Tibial nerve (tissue), 4 donors: Measurements from ENCODE around the gene DBNDD1. TPM values are rescaled to one million over a fixed set of nuclear protein-coding genes. Genes with fewer than 3 reads are reported as not detected.

Experiments used
- DNase-seq, 2 donors: peaks; one replicate each; pipeline ENCODE4 v3.0.0-alpha.2; 2019; ENCODE audit warnings: low spot score in 2 of 2
- H3K27ac ChIP-seq, 4 donors: fragments of 200-600 bp; sonication (generic) in 3 of 4; one replicate each; pipeline ENCODE4 v1.5.1; 2017 to 2019; ENCODE audit warnings: mild to moderate bottlenecking in 1 of 4
- H3K27me3 ChIP-seq, 2 donors: fragments of 200-600 bp; sonication (generic) in 1 of 2; one replicate each; pipeline versions ENCODE4 v1.5.1 to v1.6.0; 2017 to 2019
- H3K36me3 ChIP-seq, 3 donors: fragments of 200-600 bp; sonication (generic); one replicate each; pipeline ENCODE4 v1.5.1; 2018 to 2019
- H3K4me1 ChIP-seq, 4 donors: fragments of 200-600 bp; sonication (generic) in 3 of 4; one replicate each; pipeline ENCODE4 v1.5.1; 2017 to 2019
- H3K4me3 ChIP-seq, 4 donors: fragments of 200-600 bp; sonication (generic) in 3 of 4; one replicate each; pipeline ENCODE4 v1.5.1; 2017 to 2019; ENCODE audit warnings: mild to moderate bottlenecking in 1 of 4, moderate library complexity in 1 of 4
- H3K9me3 ChIP-seq, 4 donors: fragments of 200-600 bp; sonication (generic) in 3 of 4; one replicate each; pipeline ENCODE4 v1.5.1; 2017 to 2019
- EP300 ChIP-seq, 2 donors: sonication (generic); formaldehyde crosslinking; IDR thresholded peaks; one replicate each; pipeline ENCODE4 v1.6.1; 2017; ENCODE audit warnings: antibody characterized with exemption in 2 of 2, mild to moderate bottlenecking in 1 of 2
- POLR2A ChIP-seq, 2 donors: fragments of 450-650 bp; IDR thresholded peaks; one replicate each; pipeline ENCODE4 v1.6.1; 2017; ENCODE audit warnings: antibody characterized with exemption in 2 of 2, mild to moderate bottlenecking in 2 of 2, moderate library complexity in 2 of 2
- WGBS, 2 donors: methylation state at CpG; one replicate each; pipeline ENCODE4 v1.1.5; 2018; 5-methylcytosine and 5-hydroxymethylcytosine counted together
- total RNA-seq, 4 donors: library from RNA; depleted of rRNA; stranded (reverse); fragments of >200 nt; gene quantifications; one replicate each; pipeline ENCODE4 v1.1.0, GENCODE V29; 2016
- TF ChIP-seq, protein P1 (sequence below), 5 experiments: fragments of 200-600 bp in 3 of 5; fragments of 450-650 bp in 2 of 5; sonication (generic) in 3 of 5; IDR thresholded peaks; one replicate each; pipeline ENCODE4 v1.5.1; 2016 to 2019; ENCODE audit warnings: antibody characterized with exemption in 5 of 5, mild to moderate bottlenecking in 3 of 5, moderate library complexity in 2 of 5

Gene DBNDD1
- total RNA-seq, 4 donors from 2014 or later = 0.42 to 2.6 (median 1.3) TPM

GRCh38 chr16:90005956-90006663 is 13.1 kb downstream of the DBNDD1 start:
- Histone ChIP-seq H3K27ac (no peak overlapping the region), H3K9me3 (no peaks in the 10 kb centered on the region), H3K4me3 (no peak overlapping the region), H3K27me3 (no peaks in the 10 kb centered on the region), H3K36me3 (peaks cover 0 to 11% (median 0%) of the 10 kb centered on the region in 3 donors), H3K4me1 (peaks cover 0 to 8% (median 0%) of the 10 kb centered on the region in 4 donors)
- 87 to 96% methylated on average over 13 to 28 of the region's 37 CpGs for WGBS, 2 donors
- DNase-seq = no peak
- TF ChIP-seq, protein P1, sequence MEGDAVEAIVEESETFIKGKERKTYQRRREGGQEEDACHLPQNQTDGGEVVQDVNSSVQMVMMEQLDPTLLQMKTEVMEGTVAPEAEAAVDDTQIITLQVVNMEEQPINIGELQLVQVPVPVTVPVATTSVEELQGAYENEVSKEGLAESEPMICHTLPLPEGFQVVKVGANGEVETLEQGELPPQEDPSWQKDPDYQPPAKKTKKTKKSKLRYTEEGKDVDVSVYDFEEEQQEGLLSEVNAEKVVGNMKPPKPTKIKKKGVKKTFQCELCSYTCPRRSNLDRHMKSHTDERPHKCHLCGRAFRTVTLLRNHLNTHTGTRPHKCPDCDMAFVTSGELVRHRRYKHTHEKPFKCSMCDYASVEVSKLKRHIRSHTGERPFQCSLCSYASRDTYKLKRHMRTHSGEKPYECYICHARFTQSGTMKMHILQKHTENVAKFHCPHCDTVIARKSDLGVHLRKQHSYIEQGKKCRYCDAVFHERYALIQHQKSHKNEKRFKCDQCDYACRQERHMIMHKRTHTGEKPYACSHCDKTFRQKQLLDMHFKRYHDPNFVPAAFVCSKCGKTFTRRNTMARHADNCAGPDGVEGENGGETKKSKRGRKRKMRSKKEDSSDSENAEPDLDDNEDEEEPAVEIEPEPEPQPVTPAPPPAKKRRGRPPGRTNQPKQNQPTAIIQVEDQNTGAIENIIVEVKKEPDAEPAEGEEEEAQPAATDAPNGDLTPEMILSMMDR (IDR thresholded peaks at IDR 0.05) = no peak
- TF ChIP-seq POLR2A (IDR thresholded peaks at IDR 0.05) = no peak

- Histone ChIP-seq H3K27ac (no peak overlapping the region), H3K36me3 (peaks cover 0 to 26% (median 0%) of the 10 kb centered on the region in 3 donors), H3K9me3 (no peaks in the 10 kb centered on the region), H3K27me3 (no peaks in the 10 kb centered on the region), H3K4me1 (peaks cover 0 to 7% (median 0%) of the 10 kb centered on the region in 4 donors), H3K4me3 (no peak overlapping the region)
- TF ChIP-seq POLR2A (IDR thresholded peaks at IDR 0.05) (no peak), EP300 (IDR thresholded peaks at IDR 0.05) (no peak)
- TF ChIP-seq, protein P1 (IDR thresholded peaks at IDR 0.05) = no peak
- WGBS, 2 donors = 72 to 77% methylated on average over 11 of the region's 11 CpGs
- no peak for DNase-seq
Observed at GRCh38 chr16:90004577-90004976, 14.7 kb downstream of the DBNDD1 start.

DNA sequence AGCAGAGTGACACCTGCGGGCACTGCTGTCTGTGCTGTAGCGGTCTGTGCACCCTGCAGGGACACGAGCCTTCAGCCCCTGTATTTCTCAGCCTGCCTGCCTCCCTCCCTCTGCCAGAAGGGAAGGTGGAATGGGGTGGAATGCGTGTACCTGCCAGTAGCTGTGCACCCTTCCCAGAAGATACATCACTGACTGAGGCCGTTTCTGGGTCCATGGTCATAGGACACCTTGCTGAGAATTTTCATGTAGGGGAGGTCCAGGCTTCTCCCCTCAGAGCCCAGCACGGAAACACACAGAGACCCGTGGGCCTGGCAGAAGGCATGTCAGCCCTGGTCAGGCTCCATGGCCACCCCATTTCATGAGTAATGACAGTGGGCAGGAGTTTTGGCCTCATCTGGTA is 16.5 kb downstream of the DBNDD1 start:
- Histone ChIP-seq H3K27me3 (no peaks in the 10 kb centered on the region), H3K27ac (no peak overlapping the region), H3K9me3 (no peaks in the 10 kb centered on the region), H3K36me3 (peaks cover 0 to 44% (median 0%) of the 10 kb centered on the region in 3 donors), H3K4me1 (no peaks in the 10 kb centered on the region), H3K4me3 (no peak overlapping the region)
- no peak for DNase-seq
- TF ChIP-seq EP300 (IDR thresholded peaks at IDR 0.05) (no peak), POLR2A (IDR thresholded peaks at IDR 0.05) (no peak)
- TF ChIP-seq, protein P1 (IDR thresholded peaks at IDR 0.05) = no peak
- WGBS, 2 donors = 81 to 89% methylated on average over 6 of the region's 7 CpGs

- DNase-seq = no peak
- Histone ChIP-seq H3K27ac (no peak overlapping the region), H3K9me3 (no peaks in the 10 kb centered on the region), H3K36me3 (peaks cover 0 to 47% (median 0%) of the 10 kb centered on the region in 3 donors), H3K4me3 (no peak overlapping the region), H3K27me3 (no peaks in the 10 kb centered on the region), H3K4me1 (no peaks in the 10 kb centered on the region)
- TF ChIP-seq POLR2A (IDR thresholded peaks at IDR 0.05) (no peak), EP300 (IDR thresholded peaks at IDR 0.05) (no peak)
- TF ChIP-seq, protein P1 (IDR thresholded peaks at IDR 0.05) = no peak
- 63 to 68% methylated on average over 19 to 20 of the region's 20 CpGs for WGBS, 2 donors
Observed at GRCh38 chr16:90001761-90002503, 17.3 kb downstream of the DBNDD1 start.
